Natural killer cell (primary cell): Measurements from ENCODE around the gene MLPH. TPM values are rescaled to one million over a fixed set of nuclear protein-coding genes. Genes with fewer than 3 reads are reported as not detected.

Experiments used
- ATAC-seq, 3 donors: fragments of 150-1000 bp in 2 of 3; fragments of 200-7000 bp in 1 of 3; cut with Tn5 transposase; 1 replicate in 1 of 3; 2 replicates in 2 of 3; pipeline ENCODE4 v1.10.0; 2021; ENCODE audit warnings: mild to moderate bottlenecking in 2 of 3, moderate library complexity in 2 of 3
- DNase-seq, 2 donors: peaks; one replicate each; pipeline versions ENCODE4 v3.0.0 to v3.0.0-alpha.2; 2013 to 2021; ENCODE audit warnings: mixed read lengths in 1 of 2
- H3K27ac ChIP-seq: one replicate; pipeline ENCODE4 v1.5.1; 2013; ENCODE audit warnings: mild to moderate bottlenecking, low read length
- H3K27me3 ChIP-seq: one replicate; pipeline ENCODE4 v1.6.1; 2013; ENCODE audit warnings: low read length; ENCODE audit not compliant: control insufficient read depth, insufficient read depth
- H3K36me3 ChIP-seq: one replicate; pipeline ENCODE4 v1.6.1; 2013; ENCODE audit warnings: low read length; ENCODE audit not compliant: control insufficient read depth, insufficient read depth
- H3K4me1 ChIP-seq: one replicate; pipeline ENCODE4 v1.6.1; 2013; ENCODE audit warnings: low read length; ENCODE audit not compliant: control insufficient read depth, insufficient read depth
- H3K4me3 ChIP-seq: one replicate; pipeline ENCODE4 v1.5.1; 2013; ENCODE audit warnings: low read length
- H3K9me3 ChIP-seq: one replicate; pipeline ENCODE4 v1.6.1; 2013; ENCODE audit warnings: low read length; ENCODE audit not compliant: control insufficient read depth, insufficient read depth
- H3K27ac Mint-ChIP-seq, 2 donors: one replicate each; pipeline ENCODE4 v1.8.0; 2022; ENCODE audit warnings: mild to moderate bottlenecking in 2 of 2, mixed read lengths in 2 of 2, moderate library complexity in 1 of 2
- H3K27me3 Mint-ChIP-seq, 2 donors: one replicate each; pipeline ENCODE4 v1.8.0; 2022; ENCODE audit warnings: low read depth in 2 of 2, mixed read lengths in 2 of 2
- H3K36me3 Mint-ChIP-seq: one replicate; pipeline ENCODE4 v1.8.0; 2022; ENCODE audit warnings: mixed read lengths
- H3K4me1 Mint-ChIP-seq, 2 donors: one replicate each; pipeline ENCODE4 v1.8.0; 2022; ENCODE audit warnings: mixed read lengths in 2 of 2
- H3K4me3 Mint-ChIP-seq: one replicate; pipeline ENCODE4 v1.8.0; 2022; ENCODE audit warnings: mild to moderate bottlenecking, moderate library complexity, mixed read lengths
- H3K9me3 Mint-ChIP-seq, 2 donors: one replicate each; pipeline ENCODE4 v1.8.0; 2022; ENCODE audit warnings: mixed read lengths in 2 of 2
- WGBS: methylation state at CpG from one replicate; pipeline ENCODE4 v1.1.7; 2013; ENCODE audit warnings: missing lambda C conversion rate; ENCODE audit not compliant: insufficient coverage; 5-methylcytosine and 5-hydroxymethylcytosine counted together
- intact Hi-C: fragments of 100-400 bp; cut with micrococcal nuclease; formaldehyde crosslinking; loops from one replicate; pipeline ENCODE4 v1.14.2; 2022
- total RNA-seq, 4 donors: library from RNA; stranded (reverse); fragments of 120-200 nt in 1 of 4; gene quantifications; one replicate each; pipeline versions ENCODE4 v1.2.3 to v1.2.4, GENCODE V29; 2013 to 2022
- TF ChIP-seq, protein P1 (sequence below): fragments of 200-600 bp; IDR thresholded peaks from one replicate; pipeline ENCODE4 v1.8.0; 2022; ENCODE audit warnings: antibody characterized with exemption

MLPH gene, protein sequence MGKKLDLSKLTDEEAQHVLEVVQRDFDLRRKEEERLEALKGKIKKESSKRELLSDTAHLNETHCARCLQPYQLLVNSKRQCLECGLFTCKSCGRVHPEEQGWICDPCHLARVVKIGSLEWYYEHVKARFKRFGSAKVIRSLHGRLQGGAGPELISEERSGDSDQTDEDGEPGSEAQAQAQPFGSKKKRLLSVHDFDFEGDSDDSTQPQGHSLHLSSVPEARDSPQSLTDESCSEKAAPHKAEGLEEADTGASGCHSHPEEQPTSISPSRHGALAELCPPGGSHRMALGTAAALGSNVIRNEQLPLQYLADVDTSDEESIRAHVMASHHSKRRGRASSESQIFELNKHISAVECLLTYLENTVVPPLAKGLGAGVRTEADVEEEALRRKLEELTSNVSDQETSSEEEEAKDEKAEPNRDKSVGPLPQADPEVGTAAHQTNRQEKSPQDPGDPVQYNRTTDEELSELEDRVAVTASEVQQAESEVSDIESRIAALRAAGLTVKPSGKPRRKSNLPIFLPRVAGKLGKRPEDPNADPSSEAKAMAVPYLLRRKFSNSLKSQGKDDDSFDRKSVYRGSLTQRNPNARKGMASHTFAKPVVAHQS
- total RNA-seq: not detected
- not detected for total RNA-seq (2013)

DNA sequence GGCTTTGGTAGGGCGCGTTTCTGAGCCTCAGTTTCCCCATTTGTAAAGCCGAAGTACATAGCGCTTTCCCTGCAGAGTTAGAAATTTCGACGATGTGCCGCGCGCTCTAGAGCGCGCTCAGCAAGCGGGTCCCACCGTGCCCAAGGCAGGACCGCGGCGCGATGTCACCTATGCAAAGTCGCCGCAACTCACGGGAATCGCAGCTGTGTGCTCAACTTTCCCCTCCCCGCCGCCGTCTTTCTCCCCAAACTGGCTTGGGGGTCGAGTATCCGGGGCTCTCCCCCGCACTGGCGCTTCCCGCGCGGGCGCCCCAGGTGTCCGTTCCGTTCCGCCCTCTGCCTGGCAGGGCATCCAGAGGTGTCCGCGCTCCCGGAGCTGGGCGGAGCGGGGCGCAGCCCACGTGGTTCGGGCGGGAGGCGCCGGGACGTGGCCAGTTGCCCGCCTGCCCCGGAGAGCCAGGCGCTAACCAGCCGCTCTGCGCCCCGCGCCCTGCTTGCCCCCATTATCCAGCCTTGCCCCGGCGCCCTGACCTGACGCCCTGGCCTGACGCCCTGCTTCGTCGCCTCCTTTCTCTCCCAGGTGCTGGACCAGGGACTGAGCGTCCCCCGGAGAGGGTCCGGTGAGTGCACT is at the start of gene MLPH:
MLPH (plus strand) TSS at position 433 of the 630 bp plus-strand sequence. CDS start 6,176 bp downstream, outside the sequence.
- Histone ChIP-seq H3K27me3 (peaks cover 20% of the 10 kb centered on the region), H3K4me1 (no peaks in the 10 kb centered on the region), H3K36me3 (no peaks in the 10 kb centered on the region), H3K9me3 (peaks cover 8% of the 10 kb centered on the region), H3K4me3 (no peak within 1 kb of the TSS), H3K27ac (no peak within 1 kb of the TSS)
- H3K36me3 Mint-ChIP-seq: no peaks in the 10 kb centered on the region
- peaks cover 36 to 66% of the 10 kb centered on the region in 2 donors for H3K27me3 Mint-ChIP-seq
- TF ChIP-seq, protein P1, sequence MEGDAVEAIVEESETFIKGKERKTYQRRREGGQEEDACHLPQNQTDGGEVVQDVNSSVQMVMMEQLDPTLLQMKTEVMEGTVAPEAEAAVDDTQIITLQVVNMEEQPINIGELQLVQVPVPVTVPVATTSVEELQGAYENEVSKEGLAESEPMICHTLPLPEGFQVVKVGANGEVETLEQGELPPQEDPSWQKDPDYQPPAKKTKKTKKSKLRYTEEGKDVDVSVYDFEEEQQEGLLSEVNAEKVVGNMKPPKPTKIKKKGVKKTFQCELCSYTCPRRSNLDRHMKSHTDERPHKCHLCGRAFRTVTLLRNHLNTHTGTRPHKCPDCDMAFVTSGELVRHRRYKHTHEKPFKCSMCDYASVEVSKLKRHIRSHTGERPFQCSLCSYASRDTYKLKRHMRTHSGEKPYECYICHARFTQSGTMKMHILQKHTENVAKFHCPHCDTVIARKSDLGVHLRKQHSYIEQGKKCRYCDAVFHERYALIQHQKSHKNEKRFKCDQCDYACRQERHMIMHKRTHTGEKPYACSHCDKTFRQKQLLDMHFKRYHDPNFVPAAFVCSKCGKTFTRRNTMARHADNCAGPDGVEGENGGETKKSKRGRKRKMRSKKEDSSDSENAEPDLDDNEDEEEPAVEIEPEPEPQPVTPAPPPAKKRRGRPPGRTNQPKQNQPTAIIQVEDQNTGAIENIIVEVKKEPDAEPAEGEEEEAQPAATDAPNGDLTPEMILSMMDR: no peak
- H3K4me1 Mint-ChIP-seq: no peaks in the 10 kb centered on the region
- no peaks in the 10 kb centered on the region for H3K9me3 Mint-ChIP-seq
- no peak for ATAC-seq
- 6% methylated on average over 63 of the region's 63 CpGs for WGBS
- no peak within 1 kb of the TSS for H3K27ac Mint-ChIP-seq
- intact Hi-C loops: no loop called here
- no peak within 1 kb of the TSS for H3K4me3 Mint-ChIP-seq
- DNase-seq: no peak

DNA sequence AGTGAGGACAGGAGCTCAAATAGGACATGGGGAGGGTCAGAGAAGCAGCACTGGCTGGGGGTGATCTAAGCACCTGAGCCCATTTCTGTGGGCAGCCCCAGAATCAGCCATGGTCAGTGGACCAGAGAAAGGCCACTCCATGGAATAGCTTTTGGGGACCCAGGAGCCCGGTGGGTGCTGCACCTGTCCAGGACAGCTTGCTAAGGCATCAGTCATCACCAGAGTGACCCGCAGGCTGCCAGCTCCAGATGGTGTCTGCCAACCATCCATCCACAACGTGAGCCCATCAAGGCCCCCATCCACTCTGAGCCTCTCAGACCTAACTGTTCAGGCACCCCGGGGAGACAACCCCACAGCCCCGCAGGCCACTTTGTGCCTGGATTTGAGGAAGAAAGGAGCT is 49.5 kb upstream of the MLPH start:
- Mint-ChIP-seq H3K4me3 (no peak overlapping the region), H3K9me3 (no peaks in the 10 kb centered on the region), H3K27me3 (peaks cover 0 to 15% of the 10 kb centered on the region in 2 donors), H3K4me1 (peaks cover 35 to 38% of the 10 kb centered on the region in 2 donors), H3K36me3 (no peaks in the 10 kb centered on the region), H3K27ac (no peak overlapping the region)
- intact Hi-C loops: no loop called here
- Histone ChIP-seq H3K9me3 (no peaks in the 10 kb centered on the region), H3K4me3 (no peak overlapping the region), H3K27me3 (no peaks in the 10 kb centered on the region), H3K27ac (no peak overlapping the region), H3K4me1 (peaks cover 31% of the 10 kb centered on the region), H3K36me3 (no peaks in the 10 kb centered on the region)
- no peak for ATAC-seq
- no peak for DNase-seq
- WGBS: 80% methylated on average over 5 of the region's 5 CpGs
- TF ChIP-seq, protein P1: no peak

DNA sequence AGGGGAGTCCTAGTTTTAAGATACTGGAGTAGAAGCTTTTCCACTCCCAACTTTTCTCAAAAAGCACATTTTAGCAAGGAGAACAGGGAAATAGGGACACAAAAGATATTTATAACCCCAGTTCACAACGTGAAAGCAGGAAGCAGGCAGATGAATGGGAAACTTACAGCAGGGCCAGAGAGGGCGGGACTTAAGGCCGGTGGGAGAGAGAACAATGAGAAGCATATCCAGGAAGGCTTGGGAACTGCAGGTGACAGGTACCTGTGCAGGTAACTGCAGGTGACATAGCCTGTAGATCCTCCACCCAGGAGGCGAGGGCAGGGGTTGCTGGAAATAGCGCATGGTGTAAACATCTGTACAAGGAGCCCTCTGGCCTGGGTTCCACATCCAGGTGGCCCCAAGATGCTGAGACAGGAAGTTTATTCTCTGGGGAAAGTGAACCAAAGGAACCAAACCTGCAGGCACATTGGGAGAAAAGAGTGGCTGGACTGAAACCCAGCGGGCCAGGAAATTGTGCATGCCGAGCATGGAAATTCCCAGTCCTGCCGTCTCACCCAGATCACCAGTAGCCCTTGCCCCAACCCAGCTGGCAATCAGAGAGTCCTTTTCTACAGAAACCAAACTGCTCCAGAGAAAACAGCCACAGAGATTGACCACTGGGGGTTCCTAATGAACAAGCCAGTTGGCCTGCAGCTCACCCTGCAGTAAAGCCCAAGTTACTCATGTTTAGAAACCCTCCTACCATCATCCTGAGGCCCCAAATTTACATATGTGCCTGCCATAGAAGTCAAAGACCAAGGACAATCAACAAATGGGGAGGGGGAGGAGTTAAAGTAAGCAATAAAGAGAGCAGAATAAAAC is 48.7 kb upstream of the MLPH start:
- H3K4me1 ChIP-seq: peaks cover 24% of the 10 kb centered on the region
- TF ChIP-seq, protein P1: no peak
- ATAC-seq (no peak), DNase-seq (no peak)
- peaks cover 28 to 31% of the 10 kb centered on the region in 2 donors for H3K4me1 Mint-ChIP-seq
- H3K36me3 Mint-ChIP-seq: no peaks in the 10 kb centered on the region
- H3K27ac Mint-ChIP-seq: no peak overlapping the region
- peaks cover 0 to 15% of the 10 kb centered on the region in 2 donors for H3K27me3 Mint-ChIP-seq
- no peaks in the 10 kb centered on the region for H3K9me3 Mint-ChIP-seq
- H3K4me3 ChIP-seq: no peak overlapping the region
- no peaks in the 10 kb centered on the region for H3K27me3 ChIP-seq
- no peak overlapping the region for H3K4me3 Mint-ChIP-seq
- no peak overlapping the region for H3K27ac ChIP-seq
- H3K36me3 ChIP-seq: no peaks in the 10 kb centered on the region
- H3K9me3 ChIP-seq: no peaks in the 10 kb centered on the region
- intact Hi-C loops: no loop called here
- 64% methylated on average over 8 of the region's 8 CpGs for WGBS
